Hepatocyte (in vitro differentiated cells): ENCODE measurements around the gene PLIN4. TPM values are rescaled to one million over a fixed set of nuclear protein-coding genes. Genes with fewer than 3 reads are reported as not detected.

ENCODE experiments used
- DNase-seq: peaks from one replicate; pipeline ENCODE4 v3.0.0-alpha.2; 2016; ENCODE audit warnings: low spot score
- H2AFZ ChIP-seq: fragments of 200-600 bp; sonication (generic); 2 replicates; pipeline ENCODE4 v1.6.0; 2016; ENCODE audit warnings: antibody characterized with exemption, mild to moderate bottlenecking
- H3K27ac ChIP-seq: fragments of 200-600 bp; sonication (generic); 2 replicates; pipeline ENCODE4 v1.5.1; 2016; ENCODE audit warnings: mild to moderate bottlenecking
- H3K27me3 ChIP-seq: fragments of 200-600 bp; sonication (generic); 2 replicates; pipeline ENCODE4 v1.6.1; 2016
- H3K36me3 ChIP-seq: fragments of 200-600 bp; sonication (generic); replicated peaks from 2 replicates; pipeline ENCODE4 v1.5.1; 2016; ENCODE audit warnings: low read depth; ENCODE audit not compliant: insufficient read depth
- H3K4me1 ChIP-seq: fragments of 200-600 bp; sonication (generic); 2 replicates; pipeline ENCODE4 v1.5.1; 2016; ENCODE audit warnings: mild to moderate bottlenecking, moderate library complexity; ENCODE audit not compliant: insufficient read depth
- H3K4me2 ChIP-seq: fragments of 200-600 bp; sonication (generic); 2 replicates; pipeline ENCODE4 v1.6.0; 2016
- H3K4me3 ChIP-seq: fragments of 200-600 bp; sonication (generic); 2 replicates; pipeline ENCODE4 v1.5.1; 2016; ENCODE audit warnings: mild to moderate bottlenecking
- H3K79me2 ChIP-seq: fragments of 200-600 bp; sonication (generic); 2 replicates; pipeline ENCODE4 v1.6.0; 2017; ENCODE audit warnings: mild to moderate bottlenecking
- H3K9me2 ChIP-seq: fragments of 200-600 bp; sonication (generic); replicated peaks from 2 replicates; pipeline ENCODE4 v1.6.0; 2017; ENCODE audit warnings: mild to moderate bottlenecking; ENCODE audit not compliant: insufficient read depth
- H3K9me3 ChIP-seq: fragments of 200-600 bp; sonication (generic); 2 replicates; pipeline ENCODE4 v1.5.1; 2016; ENCODE audit warnings: low read depth, mild to moderate bottlenecking
- H4K20me1 ChIP-seq: fragments of 200-600 bp; sonication (generic); 2 replicates; pipeline ENCODE4 v1.6.0; 2016; ENCODE audit warnings: mild to moderate bottlenecking; ENCODE audit not compliant: insufficient read depth, poor library complexity, severe bottlenecking
- CTCF ChIP-seq: fragments of 200-600 bp; sonication (generic); IDR thresholded peaks from 2 replicates; pipeline ENCODE4 v1.5.1; 2016; ENCODE audit warnings: antibody characterized with exemption, mild to moderate bottlenecking; ENCODE audit not compliant: poor library complexity
- EZH2 ChIP-seq: fragments of 200-600 bp; sonication (generic); IDR thresholded peaks from 2 replicates; pipeline ENCODE4 v1.6.1; 2016; ENCODE audit warnings: antibody characterized with exemption, mild to moderate bottlenecking, borderline replicate concordance
- EZH2phosphoT487 ChIP-seq: fragments of 200-600 bp; sonication (generic); IDR thresholded peaks from one replicate; pipeline ENCODE4 v1.6.1; 2018; ENCODE audit warnings: antibody characterized with exemption, mild to moderate bottlenecking, low read depth, moderate library complexity; ENCODE audit not compliant: unreplicated experiment, severe bottlenecking
- WGBS: methylation state at CpG from one replicate; pipeline ENCODE4 v1.1.6; 2016; ENCODE audit warnings: low lambda C conversion rate; ENCODE audit errors: missing lambda C conversion rate; 5-methylcytosine and 5-hydroxymethylcytosine counted together
- polyA plus RNA-seq: library from polyadenylated mRNA; unstranded; fragments of >200 nt; fragmentation: Nextera tagmentation; extraction: Ambion mirVana; gene quantifications from 2 replicates; pipeline ENCODE4 v1.2.1, GENCODE V29; 2016
- total RNA-seq: library from RNA; depleted of rRNA; stranded (reverse); fragments of >200 nt; gene quantifications from 2 replicates; pipeline ENCODE4 v1.2.3, GENCODE V29; 2014

Gene PLIN4
- total and polyA plus RNA-seq, 2 experiments from 2014 or later = 0.17 to 0.27 TPM

GRCh38 chr19:4487572-4487971 is 30.7 kb downstream of the PLIN4 start:
- Histone ChIP-seq H3K4me1 (no peaks in the 10 kb centered on the region), H3K4me2 (no peak overlapping the region), H3K4me3 (no peak overlapping the region), H4K20me1 (no peaks in the 10 kb centered on the region), H2AFZ (no peak overlapping the region), H3K79me2 (no peaks in the 10 kb centered on the region), H3K36me3 (no peaks in the 10 kb centered on the region), H3K9me3 (no peaks in the 10 kb centered on the region), H3K9me2 (no peaks in the 10 kb centered on the region), H3K27me3 (no peaks in the 10 kb centered on the region), H3K27ac (no peak overlapping the region)
- DNase-seq = no peak
- 96% methylated on average over 11 of the region's 11 CpGs for WGBS
- no peak for TF ChIP-seq EZH2phosphoT487
- TF ChIP-seq CTCF = no peak
- no peak for TF ChIP-seq EZH2

- no peak for DNase-seq
- Histone ChIP-seq H3K79me2 (no peaks in the 10 kb centered on the region), H3K4me3 (no peak overlapping the region), H3K27me3 (no peaks in the 10 kb centered on the region), H3K9me2 (no peaks in the 10 kb centered on the region), H2AFZ (no peak overlapping the region), H3K4me2 (no peak overlapping the region), H3K4me1 (no peaks in the 10 kb centered on the region), H3K27ac (no peak overlapping the region), H3K9me3 (no peaks in the 10 kb centered on the region), H3K36me3 (no peaks in the 10 kb centered on the region), H4K20me1 (no peaks in the 10 kb centered on the region)
- no peak for TF ChIP-seq EZH2phosphoT487
- no peak for TF ChIP-seq EZH2
- no peak for TF ChIP-seq CTCF
- 94% methylated on average over 19 of the region's 19 CpGs for WGBS
These were observed 34.9 kb downstream of the PLIN4 start for GRCh38 chr19:4483385-4483784.

- no peaks in the 10 kb centered on the region for H3K27me3 ChIP-seq
- H2AFZ ChIP-seq = no peak overlapping the region
- no peaks in the 10 kb centered on the region for H4K20me1 ChIP-seq
- no peaks in the 10 kb centered on the region for H3K36me3 ChIP-seq
- 96% methylated on average over 32 of the region's 35 CpGs for WGBS
- H3K4me1 ChIP-seq = no peaks in the 10 kb centered on the region
- H3K4me2 ChIP-seq = no peak overlapping the region
- no peak for DNase-seq
- no peak overlapping the region for H3K27ac ChIP-seq
- no peak overlapping the region for H3K4me3 ChIP-seq
- H3K79me2 ChIP-seq = no peaks in the 10 kb centered on the region
- no peaks in the 10 kb centered on the region for H3K9me3 ChIP-seq
- H3K9me2 ChIP-seq = no peaks in the 10 kb centered on the region
- TF ChIP-seq CTCF (no peak), EZH2phosphoT487 (no peak), EZH2 (no peak)
These were observed 35.4 kb downstream of the PLIN4 start for GRCh38 chr19:4482721-4483364.
